Omental fat pad (tissue), 4 donors: ENCODE measurements around the gene CLDN4. TPM values are rescaled to one million over a fixed set of nuclear protein-coding genes. Genes with fewer than 3 reads are reported as not detected.
"Not testable (repeated sequence)": the region's sequence is repeated elsewhere in the genome, so short reads cannot be mapped to it uniquely, and the experiment has no call there.

ENCODE experiments used
- ATAC-seq: fragments of 150-250 bp; one replicate; pipeline ENCODE4 v1.9.1; 2016; ENCODE audit warnings: mild to moderate bottlenecking, moderate library complexity; ENCODE audit not compliant: low FRiP score
- DNase-seq: peaks from one replicate; pipeline ENCODE4 v3.0.0-alpha.2; 2019; ENCODE audit warnings: low spot score
- CTCF ChIP-seq, 3 donors: fragments of 450-650 bp; IDR thresholded peaks; one replicate each; pipeline ENCODE4 v1.5.1; 2016 to 2017; ENCODE audit warnings: antibody characterized with exemption in 3 of 3, mild to moderate bottlenecking in 3 of 3, moderate library complexity in 2 of 3
- total RNA-seq, 4 donors: library from RNA; depleted of rRNA; stranded (reverse); fragments of >200 nt; gene quantifications; one replicate each; pipeline ENCODE4 v1.1.0, GENCODE V29; 2016

Gene CLDN4
- total RNA-seq, 4 donors from 2014 or later: 0.19 to 0.65 (median 0.60) TPM; not detected in 1

- no peak for ATAC-seq
- TF ChIP-seq CTCF (IDR thresholded peaks at IDR 0.05): no peak
Observed at GRCh38 chr7:73817121-73817520, 13.7 kb upstream of the CLDN4 start.

GRCh38 chr7:73820013-73820412 is 10.8 kb upstream of the CLDN4 start:
- DNase-seq (no peak), ATAC-seq (no peak)
- TF ChIP-seq CTCF (IDR thresholded peaks at IDR 0.05): no peak

More at GRCh38 chr7:73817121-73817520, 13.7 kb upstream of the CLDN4 start:
- DNase-seq: no peak

- not testable (repeated sequence) for ATAC-seq, DNase-seq
Observed at GRCh38 chr7:73821597-73822285, 9.1 kb upstream of the CLDN4 start.

- DNase-seq: peak; percentile 27
- TF ChIP-seq CTCF (IDR thresholded peaks at IDR 0.05): no peak
- peak; percentile 81 for ATAC-seq
Observed at GRCh38 chr7:73822319-73823173, 8.2 kb upstream of the CLDN4 start.

- no peak for ATAC-seq
- TF ChIP-seq CTCF (IDR thresholded peaks at IDR 0.05): no peak
- DNase-seq: no peak
Observed at GRCh38 chr7:73823257-73823656, 7.5 kb upstream of the CLDN4 start.

- DNase-seq (no peak), ATAC-seq (no peak)
- TF ChIP-seq CTCF (IDR thresholded peaks at IDR 0.05): no peak
Observed at GRCh38 chr7:73823873-73824592, 6.8 kb upstream of the CLDN4 start.

GRCh38 chr7:73824986-73825385 is 5.8 kb upstream of the CLDN4 start:
- TF ChIP-seq CTCF (IDR thresholded peaks at IDR 0.05): no peak
- ATAC-seq (no peak), DNase-seq (no peak)
